22Rv1 (cell line): ENCODE data around the gene DHRS12.

ENCODE experiments used
- ZFX ChIP-seq: fragments of 450-650 bp; IDR thresholded peaks from 2 replicates; pipeline ENCODE4 v1.6.1; 2017; ENCODE audit warnings: antibody characterized with exemption, borderline replicate concordance
- TF ChIP-seq, protein P1 (sequence below): fragments of 450-650 bp; IDR thresholded peaks from 2 replicates; pipeline ENCODE4 v1.5.1; 2017; ENCODE audit warnings: mild to moderate bottlenecking

DNA sequence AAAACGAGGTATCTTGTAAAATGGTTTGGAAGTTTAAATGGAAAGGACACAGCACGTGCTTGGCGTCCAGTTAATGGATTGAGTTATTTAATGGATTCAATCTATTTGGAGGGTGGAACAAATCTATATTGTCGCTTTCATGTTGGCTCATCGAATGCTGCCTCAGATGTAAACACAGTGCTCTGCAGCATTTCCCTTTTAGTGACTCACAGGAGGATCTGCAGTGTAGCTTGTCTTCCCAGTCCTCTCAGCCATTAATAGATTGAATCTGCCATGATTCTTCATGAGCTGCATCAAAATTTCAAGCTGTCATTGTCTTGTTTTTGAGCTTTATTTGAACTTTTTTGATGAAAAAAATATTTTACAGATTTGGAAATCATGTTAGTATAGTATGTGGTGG lies 44.7 kb downstream of the DHRS12 start:
- TF ChIP-seq, protein P1, sequence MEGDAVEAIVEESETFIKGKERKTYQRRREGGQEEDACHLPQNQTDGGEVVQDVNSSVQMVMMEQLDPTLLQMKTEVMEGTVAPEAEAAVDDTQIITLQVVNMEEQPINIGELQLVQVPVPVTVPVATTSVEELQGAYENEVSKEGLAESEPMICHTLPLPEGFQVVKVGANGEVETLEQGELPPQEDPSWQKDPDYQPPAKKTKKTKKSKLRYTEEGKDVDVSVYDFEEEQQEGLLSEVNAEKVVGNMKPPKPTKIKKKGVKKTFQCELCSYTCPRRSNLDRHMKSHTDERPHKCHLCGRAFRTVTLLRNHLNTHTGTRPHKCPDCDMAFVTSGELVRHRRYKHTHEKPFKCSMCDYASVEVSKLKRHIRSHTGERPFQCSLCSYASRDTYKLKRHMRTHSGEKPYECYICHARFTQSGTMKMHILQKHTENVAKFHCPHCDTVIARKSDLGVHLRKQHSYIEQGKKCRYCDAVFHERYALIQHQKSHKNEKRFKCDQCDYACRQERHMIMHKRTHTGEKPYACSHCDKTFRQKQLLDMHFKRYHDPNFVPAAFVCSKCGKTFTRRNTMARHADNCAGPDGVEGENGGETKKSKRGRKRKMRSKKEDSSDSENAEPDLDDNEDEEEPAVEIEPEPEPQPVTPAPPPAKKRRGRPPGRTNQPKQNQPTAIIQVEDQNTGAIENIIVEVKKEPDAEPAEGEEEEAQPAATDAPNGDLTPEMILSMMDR = no peak
- TF ChIP-seq ZFX = no peak
